Ramos (cell line): ENCODE results near the gene FBXW5.

ENCODE experiments used
- in situ Hi-C: fragments of 300-500 bp; cut with MboI; formaldehyde crosslinking; loops from one replicate; pipeline ENCODE4 v1.14.3; 2022; ENCODE audit warnings: low sequenced_read_pairs; ENCODE audit not compliant: unreplicated experiment

FBXW5 gene

DNA sequence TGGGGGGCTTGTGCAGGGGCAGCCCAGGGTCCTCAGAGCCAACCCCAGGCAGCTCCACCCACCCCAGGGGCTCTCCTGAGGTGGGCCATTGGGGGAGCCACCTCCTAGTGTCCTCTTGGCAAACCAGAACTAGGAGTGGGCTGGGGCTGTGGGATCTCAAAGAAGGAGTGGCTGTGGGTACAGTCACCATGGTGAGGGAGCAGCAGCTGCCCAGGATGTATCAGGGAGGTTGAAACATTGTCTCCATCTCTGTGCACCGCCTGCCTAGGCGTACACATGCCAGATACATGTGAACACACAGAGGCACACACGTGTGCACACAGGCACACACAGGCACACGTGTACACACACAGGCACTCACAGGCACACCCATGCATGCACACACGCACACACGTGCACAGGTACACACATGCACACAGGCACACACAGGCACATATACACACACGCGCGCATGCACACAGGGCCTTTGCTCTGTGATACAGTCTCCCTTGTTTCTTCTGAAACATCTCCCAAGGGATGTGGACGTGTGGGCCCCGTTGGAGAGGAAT is 18.2 kb upstream of the FBXW5 start:
- in situ Hi-C loops, result no loop called here

DNA sequence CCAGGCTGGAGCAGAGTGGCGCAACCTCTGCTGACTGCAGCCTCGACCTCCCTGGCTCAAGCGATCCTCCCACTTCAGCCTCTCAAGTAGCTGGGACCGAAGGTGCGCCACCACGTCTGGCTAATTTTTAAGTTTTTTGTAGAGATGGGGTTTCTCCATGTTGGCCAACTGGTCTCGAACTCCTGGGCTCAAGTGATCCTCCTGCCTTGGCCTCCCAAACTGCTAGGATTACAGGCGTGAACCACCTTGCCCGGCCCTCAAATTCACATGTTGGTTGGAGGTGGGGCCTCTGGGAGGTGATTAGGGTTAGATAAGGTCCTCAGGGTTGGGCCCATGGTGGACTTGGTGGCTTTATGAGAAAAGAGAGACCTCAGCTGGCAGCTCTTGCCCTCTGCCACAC is 17.6 kb upstream of the FBXW5 start:
- in situ Hi-C loops, result no loop called here

DNA sequence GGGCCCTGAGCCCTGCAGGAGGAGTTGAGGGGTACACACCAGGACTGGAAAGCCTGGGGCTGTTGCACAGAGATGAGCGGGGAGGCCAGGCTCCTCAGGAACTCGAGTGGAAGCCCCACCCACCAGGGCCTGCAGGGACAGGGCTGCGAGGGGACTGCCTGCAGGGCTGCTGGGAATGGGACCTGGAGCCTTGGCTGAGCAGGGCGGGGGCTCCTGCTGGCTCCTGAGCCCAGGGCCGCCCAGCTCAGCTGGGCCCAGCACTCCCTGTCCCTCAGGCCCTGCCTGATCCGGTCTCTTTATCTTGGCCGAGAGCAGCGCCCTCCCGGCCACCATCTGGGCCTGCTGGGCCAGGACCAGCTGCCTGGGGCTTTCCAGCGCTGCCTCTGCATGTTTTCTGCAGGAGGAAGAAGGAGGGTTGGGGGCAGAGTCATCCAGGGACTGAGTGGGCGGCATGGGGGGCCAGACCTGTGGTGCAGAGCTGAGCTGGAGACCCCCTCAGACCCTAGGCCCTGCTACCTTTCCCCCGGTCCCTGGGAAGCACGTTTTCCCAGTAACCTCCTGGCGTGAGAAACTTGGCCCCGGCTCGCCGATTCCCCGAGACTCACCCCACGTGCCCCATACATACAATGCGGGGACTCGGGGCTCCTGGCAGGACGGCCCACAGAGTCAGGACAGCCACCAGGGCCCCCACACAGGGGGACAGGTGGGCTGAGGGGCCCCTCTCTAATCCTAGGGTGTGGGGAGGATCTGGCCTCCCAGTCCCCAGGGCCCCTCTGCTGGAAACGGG is 16.9 kb upstream of the FBXW5 start:
- in situ Hi-C loops, result no loop called here

DNA sequence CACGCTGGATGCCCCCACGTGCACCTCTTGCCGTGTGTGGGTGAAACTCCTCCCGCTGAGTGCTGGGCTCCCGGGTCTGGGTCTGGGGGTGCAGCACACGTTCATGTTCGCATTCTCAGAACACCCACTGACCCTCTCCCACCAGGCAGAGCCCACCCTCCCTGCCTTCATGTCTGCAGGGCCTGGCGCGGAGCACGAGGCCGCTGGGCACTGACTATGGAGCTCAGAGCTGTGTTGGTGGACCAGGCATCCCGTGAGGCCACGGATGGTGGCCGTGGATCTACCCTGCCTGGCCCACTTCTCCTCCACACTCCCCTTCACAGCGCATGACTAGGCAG is 16.4 kb upstream of the FBXW5 start:
- in situ Hi-C loops, result no loop called here

DNA sequence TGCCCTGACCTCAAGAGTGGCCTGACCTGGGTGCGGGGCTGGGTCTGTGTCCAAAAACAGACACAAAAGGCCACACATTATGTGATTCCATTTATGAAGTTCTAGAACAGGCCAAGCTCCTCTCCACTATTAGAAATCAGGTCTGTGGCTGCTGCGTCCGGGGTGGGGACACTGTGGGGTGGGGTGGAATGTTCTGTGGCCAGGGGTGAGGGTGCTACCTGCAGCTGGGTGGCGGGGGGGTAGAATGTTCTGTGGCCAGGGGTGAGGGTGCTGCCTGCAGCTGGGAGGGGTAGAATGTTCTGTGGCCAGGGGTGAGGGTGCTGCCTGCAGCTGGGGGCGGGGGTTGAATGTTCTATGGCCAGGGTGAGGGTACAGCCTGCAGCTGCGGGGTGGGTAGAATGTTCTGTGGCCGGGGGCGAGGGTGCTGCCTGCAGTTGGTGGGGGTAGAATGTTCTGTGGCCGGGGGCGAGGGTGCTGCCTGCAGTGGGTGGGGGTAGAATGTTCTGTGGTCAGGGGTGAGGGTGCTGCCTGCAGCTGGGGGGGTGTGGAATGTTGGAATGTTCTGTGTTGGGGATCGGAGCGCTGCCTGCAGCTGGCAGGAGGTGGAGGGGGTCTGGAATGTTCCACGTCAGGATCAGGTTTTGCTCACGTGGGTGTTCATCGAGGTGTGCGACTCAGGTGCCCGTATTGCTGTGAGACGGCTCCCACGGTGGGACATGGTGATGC is 15.8 kb upstream of the FBXW5 start:
- in situ Hi-C loops, result no loop called here

DNA sequence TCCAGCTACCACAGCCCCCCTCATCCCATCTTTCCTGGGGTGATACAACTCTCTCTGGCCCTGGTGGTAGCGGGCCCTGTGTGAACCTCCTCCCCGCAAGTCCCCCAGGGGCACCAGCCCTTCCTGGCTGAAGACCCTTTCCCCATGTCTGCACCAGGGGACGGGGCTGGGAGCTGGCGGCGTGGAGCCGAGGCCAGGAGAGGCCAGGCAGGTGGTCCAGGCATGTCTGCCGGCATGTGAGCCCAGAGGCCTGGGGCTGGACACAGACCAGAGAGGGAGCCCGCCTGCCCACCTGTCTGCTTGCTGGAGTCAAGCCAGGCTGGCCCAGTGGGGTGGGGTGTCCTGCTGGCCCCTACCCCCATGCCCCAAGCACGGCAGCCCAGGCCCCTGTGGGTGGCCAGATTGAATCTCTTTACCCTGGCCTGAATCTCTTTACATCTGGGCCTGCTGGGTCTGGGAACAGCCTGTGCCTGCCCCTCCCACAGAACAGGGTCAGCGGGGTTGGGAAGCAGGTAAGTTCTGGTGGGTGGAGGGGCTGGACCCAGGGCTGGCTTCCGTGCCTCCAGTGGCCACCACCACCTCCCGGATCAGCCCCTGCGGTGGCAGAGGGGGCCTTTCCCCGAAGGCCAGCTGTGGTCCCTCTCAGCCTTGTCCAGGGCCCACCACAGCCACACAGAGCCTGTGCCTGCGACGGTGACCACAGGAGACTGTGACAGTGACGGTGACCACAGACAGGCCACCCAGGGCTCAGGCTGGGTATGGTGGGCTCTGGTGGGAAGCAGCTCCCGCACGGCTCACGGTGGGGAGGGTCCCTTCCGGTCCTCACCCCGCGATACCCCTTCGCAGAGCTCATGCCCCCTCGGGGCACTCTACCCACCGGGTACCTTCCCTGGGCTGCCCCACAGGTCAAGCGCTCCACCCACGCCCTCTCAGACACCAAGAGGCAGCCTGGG is 14.6 kb upstream of the FBXW5 start:
- in situ Hi-C loops, result no loop called here

DNA sequence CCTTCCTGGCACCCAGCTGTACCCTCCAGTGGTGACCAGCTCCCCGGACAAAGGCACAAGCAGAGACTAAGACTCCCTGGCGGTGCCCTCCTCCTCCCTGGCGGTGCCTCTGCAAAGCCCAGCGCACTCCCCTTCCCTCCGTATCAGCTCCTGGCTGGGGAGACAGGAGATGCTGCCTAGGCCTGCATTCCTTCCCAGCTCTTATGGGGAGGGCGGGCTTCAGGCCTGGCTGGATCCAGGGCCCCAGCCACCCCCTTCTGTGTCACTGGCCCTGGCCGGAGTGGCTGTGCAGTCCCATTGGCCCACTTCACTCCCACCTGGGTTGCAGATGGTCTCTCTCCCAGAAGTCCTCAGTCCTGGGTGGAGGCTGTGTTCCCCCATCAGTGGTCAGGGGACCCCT is 13.9 kb upstream of the FBXW5 start:
- in situ Hi-C loops, result no loop called here

DNA sequence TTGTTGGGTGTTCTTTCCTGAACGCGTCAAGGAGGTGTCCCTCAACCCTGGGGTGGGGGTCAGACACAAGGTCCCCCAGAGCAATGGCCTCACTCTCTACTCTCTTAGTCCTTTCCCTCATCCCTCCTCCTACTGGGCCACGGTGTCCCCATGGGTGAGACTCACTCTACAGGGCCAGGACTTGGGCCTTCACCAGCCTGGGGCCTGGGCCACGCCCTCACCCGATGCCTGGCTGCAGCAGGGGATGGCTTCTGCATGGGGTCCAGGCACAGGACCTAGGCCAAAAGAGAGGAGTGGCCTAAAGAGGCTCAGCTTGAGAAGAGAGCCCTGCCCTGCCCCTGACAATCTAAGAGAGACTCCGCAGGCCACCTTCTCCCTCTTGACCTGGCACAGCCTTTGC is 13.4 kb upstream of the FBXW5 start:
- in situ Hi-C loops, result no loop called here

DNA sequence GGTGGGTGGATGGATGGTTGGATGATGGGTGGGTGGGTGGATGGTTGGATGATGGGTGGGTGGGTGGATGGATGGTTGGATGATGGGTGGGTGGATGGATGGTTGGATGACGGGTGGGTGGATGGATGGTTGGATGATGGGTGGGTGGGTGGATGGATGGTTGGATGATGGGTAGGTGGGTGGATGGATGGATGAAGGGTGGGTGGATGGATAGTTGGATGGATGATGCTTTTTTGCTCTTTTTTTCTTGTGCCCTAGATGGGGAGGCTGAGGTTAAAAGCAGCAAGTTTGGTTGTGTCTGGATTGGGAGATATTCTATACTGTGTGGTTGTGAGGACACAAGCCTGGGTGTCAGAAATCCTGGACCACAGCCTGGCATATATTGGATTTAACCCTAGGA is 12.9 kb upstream of the FBXW5 start:
- in situ Hi-C loops, result no loop called here

DNA sequence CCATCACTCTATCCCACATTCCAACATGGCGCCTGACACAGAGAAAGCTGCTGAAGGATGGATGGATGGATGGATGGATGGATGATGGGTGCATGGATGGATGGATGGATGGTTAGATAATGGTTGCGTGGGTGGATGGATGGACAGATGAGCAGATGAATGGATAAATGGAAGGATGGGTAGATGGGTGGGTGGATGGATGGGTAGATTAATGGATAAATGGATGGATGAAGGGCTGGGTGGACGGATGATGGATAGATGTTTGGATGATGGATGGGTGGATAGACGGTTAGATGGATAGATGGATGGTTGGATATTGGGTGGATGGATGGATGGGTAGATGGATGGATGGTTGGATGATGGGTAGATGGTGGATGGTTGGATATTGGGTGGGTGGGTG is 12.1 kb upstream of the FBXW5 start:
- in situ Hi-C loops, result no loop called here

DNA sequence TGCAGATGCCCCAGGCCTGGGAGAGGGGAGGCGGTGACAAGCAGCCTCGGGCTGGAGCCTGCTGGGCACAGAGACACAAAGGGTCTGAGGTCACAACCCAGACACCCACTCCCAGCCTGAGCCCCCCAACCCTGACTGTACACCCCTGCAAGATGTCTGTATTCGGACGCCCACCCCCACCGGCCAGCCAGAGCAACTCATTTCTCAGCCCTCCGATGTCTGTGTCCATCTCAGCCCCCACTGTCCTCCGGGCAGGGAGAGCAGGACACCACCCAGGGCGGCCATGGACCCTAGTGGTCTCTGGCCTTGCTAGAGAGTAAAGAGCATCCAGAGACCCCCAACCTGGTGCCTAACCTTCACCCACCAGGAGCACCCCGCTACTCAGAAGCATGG is 11.4 kb upstream of the FBXW5 start:
- in situ Hi-C loops, result no loop called here

DNA sequence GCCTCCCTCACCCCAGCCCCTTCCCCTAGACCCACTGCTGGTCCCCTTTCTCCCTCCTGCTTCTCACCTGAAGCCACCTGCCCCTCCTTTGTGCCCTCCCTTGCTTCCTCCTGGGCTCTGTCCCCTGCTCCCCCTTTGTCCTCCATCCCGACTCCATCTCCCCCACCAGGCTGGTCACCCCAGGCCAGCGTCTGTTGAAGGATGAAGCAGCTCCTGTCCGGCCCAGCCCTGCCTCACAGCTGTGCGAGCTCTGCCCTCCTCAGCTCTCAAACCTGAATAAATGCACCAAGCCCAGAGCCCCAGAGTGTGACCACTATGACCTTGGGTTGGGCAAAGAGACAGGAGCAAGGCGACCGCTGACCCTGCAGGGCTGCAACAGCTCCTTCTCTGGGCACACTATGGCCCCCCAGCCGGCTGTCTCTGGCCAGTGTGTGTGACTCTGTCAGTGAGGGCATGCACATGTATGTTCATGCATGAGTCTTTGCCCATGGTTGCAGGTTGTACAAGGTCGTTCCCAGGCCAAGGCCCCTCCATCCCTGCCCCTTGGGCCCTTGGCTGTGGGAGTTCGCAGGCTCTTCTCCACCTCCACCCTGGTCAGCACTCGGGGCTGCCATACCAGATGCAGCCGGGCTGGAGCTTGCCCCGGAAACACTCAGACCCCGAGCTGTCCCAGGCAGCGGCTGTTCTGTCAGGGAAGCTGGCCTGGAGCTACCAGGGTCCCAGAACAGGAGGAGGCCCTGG is 10.8 kb upstream of the FBXW5 start:
- in situ Hi-C loops, result no loop called here

DNA sequence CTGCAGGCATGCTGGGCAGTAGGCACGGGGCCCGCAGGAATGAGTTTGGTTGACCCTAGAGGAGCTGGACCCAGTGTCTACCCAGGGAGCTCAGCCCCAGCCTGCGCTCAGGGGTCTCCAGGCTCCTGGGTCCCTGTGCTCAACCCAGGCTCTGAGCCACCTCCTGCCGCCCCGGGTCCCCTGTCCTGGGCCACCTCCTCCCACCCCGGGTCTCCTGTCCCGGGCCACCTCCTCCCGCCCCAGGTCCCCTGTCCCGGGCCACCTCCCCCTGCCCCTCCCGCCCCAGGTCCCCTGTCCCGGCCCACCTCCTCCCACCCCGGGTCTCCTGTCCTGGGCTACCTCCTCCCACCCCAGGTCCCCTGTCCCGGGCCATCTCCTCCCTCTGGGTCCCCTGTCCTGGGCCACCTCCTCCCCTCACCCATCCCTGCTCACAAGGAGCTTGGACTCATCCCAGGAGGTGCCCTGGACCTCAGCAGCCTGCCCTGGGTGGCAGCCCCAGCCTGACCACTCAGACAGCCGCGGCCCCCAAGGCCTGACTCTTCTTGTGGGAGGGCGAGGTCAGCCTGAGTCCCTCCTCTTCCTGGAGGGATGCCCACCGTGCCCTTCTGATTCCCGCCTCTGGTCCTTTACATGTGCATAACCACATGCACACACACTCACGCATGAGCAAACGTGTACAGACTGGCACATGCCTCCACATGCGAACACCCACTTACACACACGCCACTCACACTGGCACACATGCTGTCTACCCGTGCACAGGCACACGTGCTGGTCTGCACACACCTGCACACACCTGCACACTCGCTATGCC is 9.9 kb upstream of the FBXW5 start:
- in situ Hi-C loops, result loop anchor here (5.0 kb wide), 1 partner anchor 73 kb away; the partner anchor contains the start of gene ABCA2

DNA sequence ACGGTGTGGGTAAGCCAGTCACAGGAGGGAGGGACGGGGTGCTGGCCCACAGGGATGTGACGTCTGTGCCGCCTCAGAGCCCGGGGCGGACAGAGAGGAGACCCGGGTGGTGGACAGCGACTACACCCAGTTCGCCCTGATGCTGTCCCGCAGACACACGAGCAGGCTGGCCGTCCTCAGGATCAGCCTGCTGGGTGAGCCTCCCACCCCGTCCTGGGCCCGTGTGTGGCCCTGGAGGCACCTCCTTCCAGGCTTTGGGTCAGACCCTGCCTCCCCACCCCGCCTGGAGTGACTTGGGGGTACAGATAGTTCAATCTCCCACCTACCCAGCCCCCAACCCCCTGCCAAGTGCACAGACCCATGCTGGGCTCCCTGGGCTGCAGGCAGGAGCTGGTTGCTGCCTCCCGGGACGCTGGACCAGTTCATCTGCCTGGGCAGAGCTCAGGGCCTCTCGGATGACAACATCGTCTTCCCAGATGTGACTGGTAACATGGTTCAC is 9.3 kb upstream of the FBXW5 start:
- in situ Hi-C loops, result loop anchor here (5.0 kb wide), 1 partner anchor 73 kb away; the partner anchor contains the start of gene ABCA2

DNA sequence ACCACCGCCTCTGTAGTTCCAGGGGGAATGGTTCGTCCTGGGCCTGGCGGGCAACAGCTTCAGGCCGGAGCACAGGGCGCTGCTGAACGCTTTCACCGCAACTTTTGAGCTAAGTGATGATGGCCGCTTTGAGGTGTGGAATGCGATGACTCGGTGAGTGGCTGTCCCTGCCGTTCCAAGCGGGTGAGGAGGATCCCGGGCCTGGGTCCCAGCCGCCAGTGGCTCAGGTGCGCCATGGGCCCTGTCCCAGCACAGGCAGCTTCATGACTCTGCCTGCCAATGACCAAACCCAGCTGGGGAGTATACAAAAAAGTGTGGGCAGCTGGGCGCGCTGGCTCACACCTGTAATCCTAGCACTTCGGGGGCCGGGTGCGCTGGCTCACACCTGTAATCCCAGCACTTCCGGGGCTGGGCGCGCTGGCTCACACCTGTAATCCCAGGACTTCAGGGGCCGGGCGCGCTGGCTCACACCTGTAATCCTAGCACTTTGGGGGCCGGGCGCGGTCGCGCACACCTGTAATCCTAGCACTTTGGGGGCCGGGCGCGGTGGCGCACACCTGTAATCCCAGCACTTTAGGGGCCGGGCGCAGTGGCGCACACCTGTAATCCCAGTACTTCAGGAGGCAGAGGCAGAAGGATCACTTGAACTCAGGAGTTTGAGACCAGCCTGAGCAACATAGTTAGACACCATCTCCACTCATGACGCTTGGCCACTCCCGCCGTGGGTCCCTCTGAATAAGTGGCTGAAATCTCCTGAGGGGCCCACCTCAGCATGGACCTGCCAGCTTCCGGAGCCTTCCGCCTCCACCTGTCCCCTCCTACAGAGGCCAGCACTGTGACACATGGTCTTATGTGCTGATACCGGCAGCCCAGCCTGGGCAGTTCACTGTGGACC is 8.6 kb upstream of the FBXW5 start:
- in situ Hi-C loops, result loop anchor here (5.0 kb wide), 1 partner anchor 74 kb away; the partner anchor contains the start of gene ABCA2

DNA sequence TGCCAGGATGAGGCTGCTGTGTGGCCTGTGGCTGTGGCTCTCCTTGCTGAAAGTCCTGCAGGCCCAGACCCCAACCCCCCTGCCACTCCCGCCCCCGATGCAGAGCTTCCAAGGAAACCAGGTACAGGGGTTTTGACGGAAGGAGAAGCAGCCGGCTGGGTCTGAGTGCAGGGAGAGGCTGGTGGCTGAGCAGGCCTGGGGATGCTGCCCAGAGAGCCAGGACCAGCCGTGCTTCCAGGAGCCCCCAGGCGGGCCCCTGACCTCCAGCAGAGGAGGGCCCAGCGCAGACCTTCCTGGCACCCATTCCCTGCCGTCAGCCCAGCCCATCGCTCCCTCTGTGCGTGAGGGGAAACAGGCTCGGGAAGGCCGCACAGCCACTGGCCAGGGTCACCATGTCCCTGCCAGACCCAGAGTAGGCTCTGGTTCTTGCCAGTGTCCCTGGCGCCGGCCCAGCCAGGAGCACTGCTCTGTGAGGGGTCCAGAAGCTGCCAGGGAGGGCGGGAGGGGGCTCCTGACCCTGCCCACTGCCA is 7.8 kb upstream of the FBXW5 start:
- in situ Hi-C loops, result loop anchor here (5.0 kb wide), 1 partner anchor 75 kb away; the partner anchor contains the start of gene ABCA2

DNA sequence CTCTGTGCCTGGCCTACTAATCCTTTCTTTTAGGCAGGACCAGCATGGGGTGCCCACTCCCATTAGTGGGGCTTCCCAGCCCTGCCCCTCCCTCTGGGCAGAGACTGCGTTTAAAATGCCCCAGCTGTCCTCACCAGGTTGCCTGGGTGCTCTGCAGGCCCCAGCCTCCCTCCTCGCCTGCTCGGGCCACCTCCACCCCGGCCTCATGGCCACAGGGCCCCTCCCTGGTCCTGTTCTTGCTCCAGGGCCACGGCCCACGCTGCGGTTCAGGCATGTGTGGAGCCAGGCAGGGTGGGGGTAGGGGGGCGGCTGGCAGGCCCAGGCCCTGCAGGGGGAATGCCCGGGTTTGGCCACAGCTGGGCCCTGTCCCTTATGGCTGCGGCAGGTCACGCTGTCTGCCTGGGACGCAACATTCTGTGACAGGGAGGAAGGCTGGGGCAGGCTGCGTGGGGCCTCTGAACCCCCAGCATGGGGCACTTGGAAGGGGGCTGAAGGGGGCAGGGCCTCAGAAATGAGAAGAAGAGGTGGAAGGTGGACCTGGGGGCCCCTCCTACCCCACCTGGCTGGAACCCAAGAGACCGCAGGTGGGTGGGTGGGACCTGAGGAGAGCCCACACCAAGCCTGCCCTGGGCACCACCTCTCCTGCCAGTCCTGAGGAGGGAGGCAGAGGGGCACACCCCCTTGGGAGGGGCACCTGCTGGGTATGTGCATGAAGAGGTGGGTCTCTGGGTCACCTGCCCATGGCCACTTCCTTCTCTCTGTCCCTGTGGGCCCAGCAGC is 7.2 kb upstream of the FBXW5 start, which contains the start of gene LCN12:
TSS of gene LCN12 (plus strand) at position 733 of the 780 bp plus-strand sequence. CDS start 55 bp downstream, outside the sequence.
- in situ Hi-C loops, result loop anchor here (5.0 kb wide), 1 partner anchor 76 kb away; the partner anchor contains the start of gene ABCA2
